ENCODE data around the gene CPNE4. TPM values are rescaled to one million over a fixed set of nuclear protein-coding genes. Genes with fewer than 3 reads are reported as not detected.

The CPNE4 gene
- total and polyA plus RNA-seq, 2 donors (not counting 3 experiments of a cell fraction or from before 2014, with no cell fraction given) = not detected

DNA sequence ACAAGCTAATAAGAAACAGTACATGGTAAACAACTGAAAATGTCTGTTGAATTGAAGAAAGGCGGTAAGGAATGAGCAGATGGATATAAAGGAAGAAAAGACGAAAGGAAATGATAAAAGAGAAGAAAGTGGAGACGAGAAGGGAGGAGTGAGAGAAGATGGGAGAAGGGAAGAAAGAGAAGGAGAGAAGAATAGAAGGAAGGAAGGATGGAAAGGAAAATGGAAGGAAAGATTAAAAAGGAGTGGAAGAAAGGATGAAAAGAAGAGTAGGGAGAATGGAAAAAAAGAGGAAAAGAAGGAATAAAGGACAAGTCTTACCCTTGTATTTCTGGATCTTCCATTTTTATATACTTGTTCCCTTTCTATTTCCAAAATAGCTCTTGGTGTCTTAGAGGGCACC, 17.7 kb downstream of the CPNE4 start:
- dilution Hi-C loops (cut with MboI; ENCODE audit: extremely low pct_ligation_motif_present, low sequenced_read_pairs) (no loop called here), intact Hi-C loops (cut with micrococcal nuclease) (no loop called here)
- H3K9me3 ChIP-seq (replicated peaks; ENCODE audit: control insufficient read depth, insufficient read depth, low read length) = no peaks in the 10 kb centered on the region
- H3K9me1 ChIP-seq (replicated peaks; ENCODE audit: control insufficient read depth, extremely low read depth, insufficient read depth, low read length) = no peaks in the 10 kb centered on the region
- FAIRE-seq (no peak), DNase-seq (ENCODE audit: low read depth, low spot score) (no peak)
- POLR2A ChIA-PET = no interaction called here
- H4K20me1 ChIP-seq (replicated peaks; ENCODE audit: control insufficient read depth, extremely low read depth, insufficient read depth, low read length) = no peaks in the 10 kb centered on the region
- no peak overlapping the region for H3K27ac ChIP-seq (ENCODE audit: insufficient read depth, low read depth, low read length)
- H3K4me3 ChIP-seq (replicated peaks in 1 of 3; ENCODE audit: insufficient read depth in 1 of 3, low read depth in 1 of 3, low read length in 3 of 3) = no peak overlapping the region
- no peaks in the 10 kb centered on the region for H3K4me1 ChIP-seq (ENCODE audit: control insufficient read depth, extremely low read depth, insufficient read depth, low read length)
- CTCF ChIA-PET = no interaction called here
- H2AFZ ChIP-seq (ENCODE audit: low read depth, low read length) = no peak overlapping the region
- H3K36me3 ChIP-seq (ENCODE audit: control insufficient read depth in 2 of 2, extremely low read depth in 1 of 2, insufficient read depth in 2 of 2, low read length in 2 of 2) = no peaks in the 10 kb centered on the region
- TF ChIP-seq, protein P1, sequence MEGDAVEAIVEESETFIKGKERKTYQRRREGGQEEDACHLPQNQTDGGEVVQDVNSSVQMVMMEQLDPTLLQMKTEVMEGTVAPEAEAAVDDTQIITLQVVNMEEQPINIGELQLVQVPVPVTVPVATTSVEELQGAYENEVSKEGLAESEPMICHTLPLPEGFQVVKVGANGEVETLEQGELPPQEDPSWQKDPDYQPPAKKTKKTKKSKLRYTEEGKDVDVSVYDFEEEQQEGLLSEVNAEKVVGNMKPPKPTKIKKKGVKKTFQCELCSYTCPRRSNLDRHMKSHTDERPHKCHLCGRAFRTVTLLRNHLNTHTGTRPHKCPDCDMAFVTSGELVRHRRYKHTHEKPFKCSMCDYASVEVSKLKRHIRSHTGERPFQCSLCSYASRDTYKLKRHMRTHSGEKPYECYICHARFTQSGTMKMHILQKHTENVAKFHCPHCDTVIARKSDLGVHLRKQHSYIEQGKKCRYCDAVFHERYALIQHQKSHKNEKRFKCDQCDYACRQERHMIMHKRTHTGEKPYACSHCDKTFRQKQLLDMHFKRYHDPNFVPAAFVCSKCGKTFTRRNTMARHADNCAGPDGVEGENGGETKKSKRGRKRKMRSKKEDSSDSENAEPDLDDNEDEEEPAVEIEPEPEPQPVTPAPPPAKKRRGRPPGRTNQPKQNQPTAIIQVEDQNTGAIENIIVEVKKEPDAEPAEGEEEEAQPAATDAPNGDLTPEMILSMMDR (IDR thresholded peaks at IDR 0.05; ENCODE audit: extremely low read depth in 1 of 2, insufficient read depth in 1 of 2, low read depth in 1 of 2, low read length in 2 of 2) = no peak
- TF ChIP-seq MYC (IDR thresholded peaks at IDR 0.05; ENCODE audit: low read depth, low read length) = no peak
- no peak for TF ChIP-seq POLR2A (IDR thresholded peaks at IDR 0.05; ENCODE audit: low read depth, low read length)
- TF ChIP-seq FOS (IDR thresholded peaks at IDR 0.05; ENCODE audit: borderline replicate concordance, insufficient read depth, low read length) = no peak
- no peak overlapping the region for H3K9ac ChIP-seq (replicated peaks; ENCODE audit: extremely low read depth, insufficient read depth, low read length)
- no peaks in the 10 kb centered on the region for H3K79me2 ChIP-seq (ENCODE audit: control insufficient read depth, insufficient read depth, low read length)
- BruUV-seq (replicated peaks) = no TSS peak
- H3K4me2 ChIP-seq (ENCODE audit: insufficient read depth, low read length) = no peak overlapping the region
- peaks cover 0 to 2% of the 10 kb centered on the region in 2 experiments for H3K27me3 ChIP-seq (ENCODE audit: control insufficient read depth in 2 of 2, insufficient read depth in 2 of 2, low read length in 2 of 2)

- POLR2A ChIA-PET = no interaction called here
- H2AFZ ChIP-seq (ENCODE audit: low read depth, low read length) = no peak overlapping the region
- DNase-seq (ENCODE audit: low read depth, low spot score) = no peak
- H3K27me3 ChIP-seq (ENCODE audit: control insufficient read depth in 2 of 2, insufficient read depth in 2 of 2, low read length in 2 of 2) = peaks cover 0 to 2% of the 10 kb centered on the region in 2 experiments
- H4K20me1 ChIP-seq (replicated peaks; ENCODE audit: control insufficient read depth, extremely low read depth, insufficient read depth, low read length) = no peaks in the 10 kb centered on the region
- no peaks in the 10 kb centered on the region for H3K9me3 ChIP-seq (replicated peaks; ENCODE audit: control insufficient read depth, insufficient read depth, low read length)
- no peak overlapping the region for H3K4me2 ChIP-seq (ENCODE audit: insufficient read depth, low read length)
- no peaks in the 10 kb centered on the region for H3K9me1 ChIP-seq (replicated peaks; ENCODE audit: control insufficient read depth, extremely low read depth, insufficient read depth, low read length)
- H3K4me3 ChIP-seq (replicated peaks in 1 of 3; ENCODE audit: insufficient read depth in 1 of 3, low read depth in 1 of 3, low read length in 3 of 3) = no peak overlapping the region
- no peak overlapping the region for H3K9ac ChIP-seq (replicated peaks; ENCODE audit: extremely low read depth, insufficient read depth, low read length)
- H3K79me2 ChIP-seq (ENCODE audit: control insufficient read depth, insufficient read depth, low read length) = no peaks in the 10 kb centered on the region
- intact Hi-C loops (cut with micrococcal nuclease) = no loop called here
- no peak overlapping the region for H3K27ac ChIP-seq (ENCODE audit: insufficient read depth, low read depth, low read length)
- BruUV-seq (replicated peaks) = no TSS peak
- dilution Hi-C loops (cut with MboI; ENCODE audit: extremely low pct_ligation_motif_present, low sequenced_read_pairs) = no loop called here
- no peaks in the 10 kb centered on the region for H3K4me1 ChIP-seq (ENCODE audit: control insufficient read depth, extremely low read depth, insufficient read depth, low read length)
- CTCF ChIA-PET = interaction anchor here (0.7 kb wide), 1 partner anchor 9 kb away, joined by 3 read pairs; no protein-coding TSS in a partner anchor
- TF ChIP-seq EZH2 (IDR thresholded peaks at IDR 0.05; ENCODE audit: borderline replicate concordance, low read depth, low read length, severe bottlenecking) (no peak), POLR2AphosphoS5 (IDR thresholded peaks at IDR 0.05; ENCODE audit: insufficient read depth, low read depth, low read length) (no peak), JUN (IDR thresholded peaks at IDR 0.05; ENCODE audit: borderline replicate concordance, insufficient read depth, insufficient read length, low read depth) (no peak), FOS (IDR thresholded peaks at IDR 0.05; ENCODE audit: borderline replicate concordance, insufficient read depth, low read length) (no peak), MAX (IDR thresholded peaks at IDR 0.05; ENCODE audit: insufficient read depth, insufficient read length) (no peak), MYC (IDR thresholded peaks at IDR 0.05; ENCODE audit: low read depth, low read length) (no peak)
- TF ChIP-seq, protein P1 (IDR thresholded peaks at IDR 0.05; ENCODE audit: extremely low read depth in 1 of 2, insufficient read depth in 1 of 2, low read depth in 1 of 2, low read length in 2 of 2) = no peak
- no peak for FAIRE-seq
- no peaks in the 10 kb centered on the region for H3K36me3 ChIP-seq (ENCODE audit: control insufficient read depth in 2 of 2, extremely low read depth in 1 of 2, insufficient read depth in 2 of 2, low read length in 2 of 2)
Measured at GRCh38 chr3:132016061-132017041, 18.5 kb downstream of the CPNE4 start.

Measured in endothelial cell of umbilical vein (primary cell).